Panc1 (cell line): ENCODE results near the gene PIAS3. TPM values are rescaled to one million over a fixed set of nuclear protein-coding genes. Genes with fewer than 3 reads are reported as not detected.

Experiments used
- ATAC-seq: fragments of 200-7000 bp; cut with Tn5 transposase; 2 replicates; pipeline ENCODE4 v1.9.1; 2020; ENCODE audit warnings: mild to moderate bottlenecking, moderate library complexity
- BruUV-seq: library from RNA; stranded (reverse); fragments of 400-500 nt; replicated peaks from 2 replicates; lab custom pipeline; 2021; lab: Mats Ljungman, UMichigan
- CTCF ChIA-PET: fragments of 300-600 bp; sonication (Branson Sonifier 250); formaldehyde crosslinking; loops from one replicate; lab custom pipeline; 2022; ENCODE audit warnings: antibody characterized with exemption; lab: Charles Lee
- POLR2A ChIA-PET: fragments of 300-600 bp; sonication (Branson Sonifier 250); formaldehyde crosslinking; loops from one replicate; lab custom pipeline; 2022; ENCODE audit warnings: antibody characterized with exemption; lab: Charles Lee
- DNase-seq: peaks from one replicate; pipeline ENCODE4 v3.0.0-alpha.2; 2010; ENCODE audit warnings: low read depth, low spot score
- H3K27ac ChIP-seq: 2 replicates; pipeline ENCODE4 v1.5.1; 2011; ENCODE audit warnings: mild to moderate bottlenecking, low read length, inconsistent platforms
- H3K27me3 ChIP-seq: fragments of 200-500 bp; sonication (Bioruptor generic); 2 replicates; pipeline ENCODE4 v1.6.0; 2014; ENCODE audit warnings: low read length, inconsistent platforms; ENCODE audit not compliant: control insufficient read depth, insufficient read depth
- H3K36me3 ChIP-seq: fragments of 200-500 bp; sonication (Bioruptor generic); 2 replicates; pipeline ENCODE4 v1.5.1; 2014; ENCODE audit warnings: inconsistent platforms, mild to moderate bottlenecking, low read length, moderate library complexity; ENCODE audit not compliant: control insufficient read depth, insufficient read depth
- H3K4me1 ChIP-seq: 2 replicates; pipeline ENCODE4 v1.5.1; 2011; ENCODE audit warnings: inconsistent platforms, mild to moderate bottlenecking, low read length, moderate library complexity; ENCODE audit not compliant: control insufficient read depth, insufficient read depth
- H3K4me3 ChIP-seq, 2 experiments: 2 replicates each; pipeline ENCODE4 v1.5.1; 2011 to 2012; ENCODE audit warnings: low read depth in 2 of 2, low read length in 2 of 2, mild to moderate bottlenecking in 2 of 2, inconsistent platforms in 1 of 2, moderate library complexity in 1 of 2
- H3K9me3 ChIP-seq: fragments of 200-500 bp; sonication (Bioruptor generic); 2 replicates; pipeline ENCODE4 v1.5.1; 2014; ENCODE audit warnings: low read depth, mild to moderate bottlenecking, inconsistent platforms, low read length, moderate library complexity; ENCODE audit not compliant: control insufficient read depth, insufficient read depth
- CTCF ChIP-seq: fragments of 450-650 bp; IDR thresholded peaks from 2 replicates; pipeline ENCODE4 v1.5.1; 2017; ENCODE audit warnings: mild to moderate bottlenecking
- POLR2AphosphoS5 ChIP-seq: IDR thresholded peaks from 2 replicates; pipeline ENCODE4 v1.6.1; 2012; ENCODE audit warnings: mild to moderate bottlenecking, low read depth, low read length, moderate library complexity
- REST ChIP-seq, 2 experiments: IDR thresholded peaks; 2 replicates each; pipeline ENCODE4 v1.6.1; 2011 to 2012; ENCODE audit warnings: low read depth in 2 of 2, control low read depth in 1 of 2, low read length in 1 of 2, mild to moderate bottlenecking in 1 of 2, moderate library complexity in 1 of 2; ENCODE audit not compliant: insufficient read depth in 1 of 2
- SIN3A ChIP-seq: IDR thresholded peaks from 2 replicates; pipeline ENCODE4 v1.6.1; 2012; ENCODE audit warnings: low read depth, mild to moderate bottlenecking, low read length, moderate library complexity, borderline replicate concordance; ENCODE audit not compliant: insufficient read depth
- TCF7L2 ChIP-seq: IDR thresholded peaks from 2 replicates; pipeline ENCODE4 v1.6.1; 2011; ENCODE audit warnings: mild to moderate bottlenecking, low read depth, low read length, inconsistent platforms
- in situ Hi-C: cut with HindIII; loops from 2 replicates; pipeline ENCODE4 v1.10.0; 2016; ENCODE audit warnings: low sequenced_read_pairs, low pct_unique_long_range_greater_than_20kb
- intact Hi-C: fragments of 100-400 bp; cut with micrococcal nuclease; formaldehyde crosslinking; loops from one replicate; pipeline ENCODE4 v1.10.0; 2022; ENCODE audit not compliant: unreplicated experiment
- total RNA-seq: library from RNA; stranded (reverse); gene quantifications from one replicate; pipeline ENCODE4 v1.2.1, GENCODE V29; 2021; ENCODE audit not compliant: unreplicated experiment

Gene PIAS3
- total RNA-seq, 1 experiment from 2014 or later: 68.1 TPM

- DNase-seq (no peak), ATAC-seq (no peak)
- Histone ChIP-seq H3K4me3 (no peak overlapping the region), H3K27me3 (no peaks in the 10 kb centered on the region), H3K9me3 (no peaks in the 10 kb centered on the region), H3K27ac (no peak overlapping the region), H3K4me1 (peaks cover 18% of the 10 kb centered on the region), H3K36me3 (no peaks in the 10 kb centered on the region)
- in situ Hi-C loops: no loop called here
- ChIA-PET CTCF (no interaction called here), POLR2A (no interaction called here)
- BruUV-seq: no TSS peak
- intact Hi-C loops: no loop called here
- no peak for TF ChIP-seq REST (IDR thresholded peaks at IDR 0.05; ENCODE audit: insufficient read depth in 1 of 2, low read depth in 2 of 2, low read length in 1 of 2)
These were observed 53.8 kb downstream of the PIAS3 start for GRCh38 chr1:145805057-145805456.

GRCh38 chr1:145804235-145805045 lies 54.4 kb downstream of the PIAS3 start:
- DNase-seq: no peak
- Histone ChIP-seq H3K4me3 (no peak overlapping the region), H3K36me3 (no peaks in the 10 kb centered on the region), H3K4me1 (peaks cover 18% of the 10 kb centered on the region), H3K9me3 (no peaks in the 10 kb centered on the region), H3K27ac (0 out of 2 replicates have a peak overlapping the region, but pooled peaks have one; percentile 14), H3K27me3 (no peaks in the 10 kb centered on the region)
- TF ChIP-seq POLR2AphosphoS5 (no peak), REST (IDR thresholded peaks at IDR 0.05; ENCODE audit: insufficient read depth in 1 of 2, low read depth in 2 of 2, low read length in 1 of 2) (no peak), TCF7L2 (no peak), CTCF (no peak), SIN3A (no peak)
- intact Hi-C loops (no loop called here), in situ Hi-C loops (no loop called here)
- ATAC-seq: no peak
- ChIA-PET POLR2A (no interaction called here), CTCF (interaction anchor here (0.6 kb wide), 1 partner anchor 24 kb away, joined by 3 read pairs; no protein-coding TSS in a partner anchor)
- no TSS peak for BruUV-seq
